GM12872 (cell line): ENCODE results near the gene LY6G6C.

Experiments used
- TF ChIP-seq, protein P1 (sequence below): IDR thresholded peaks from 3 replicates; pipeline ENCODE4 v1.5.1; 2011; ENCODE audit warnings: low read depth, mild to moderate bottlenecking, low read length, moderate library complexity; ENCODE audit not compliant: insufficient read depth

The LY6G6C gene

DNA sequence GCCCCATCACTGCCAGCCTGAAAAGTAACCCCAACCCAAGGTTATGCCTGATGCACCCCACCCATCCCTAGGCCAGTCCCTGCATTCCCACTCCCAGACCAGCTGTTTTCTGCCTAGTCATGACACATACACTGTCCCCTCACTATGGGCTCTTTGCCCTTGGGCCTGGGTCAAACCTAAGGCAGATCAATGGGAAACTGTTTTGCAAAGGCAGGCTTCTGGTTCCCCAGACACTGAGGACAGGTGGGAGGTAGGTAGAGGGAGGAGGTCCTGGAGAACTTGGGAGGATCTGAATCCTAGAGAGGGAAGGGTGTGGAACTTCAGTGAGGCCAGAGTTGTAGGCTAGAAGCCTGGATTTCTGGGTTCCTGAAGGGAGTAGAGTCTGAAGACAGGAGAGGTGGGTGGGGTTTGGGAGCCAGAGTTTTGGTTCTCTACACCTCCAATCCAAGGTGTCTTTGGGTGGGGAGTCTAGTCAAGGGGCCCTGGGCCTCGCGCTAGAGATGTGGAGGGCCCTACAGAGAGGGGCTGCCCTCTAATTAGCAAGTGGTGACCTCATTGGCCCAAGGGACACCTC is 12.8 kb upstream of the LY6G6C start:
- TF ChIP-seq, protein P1, sequence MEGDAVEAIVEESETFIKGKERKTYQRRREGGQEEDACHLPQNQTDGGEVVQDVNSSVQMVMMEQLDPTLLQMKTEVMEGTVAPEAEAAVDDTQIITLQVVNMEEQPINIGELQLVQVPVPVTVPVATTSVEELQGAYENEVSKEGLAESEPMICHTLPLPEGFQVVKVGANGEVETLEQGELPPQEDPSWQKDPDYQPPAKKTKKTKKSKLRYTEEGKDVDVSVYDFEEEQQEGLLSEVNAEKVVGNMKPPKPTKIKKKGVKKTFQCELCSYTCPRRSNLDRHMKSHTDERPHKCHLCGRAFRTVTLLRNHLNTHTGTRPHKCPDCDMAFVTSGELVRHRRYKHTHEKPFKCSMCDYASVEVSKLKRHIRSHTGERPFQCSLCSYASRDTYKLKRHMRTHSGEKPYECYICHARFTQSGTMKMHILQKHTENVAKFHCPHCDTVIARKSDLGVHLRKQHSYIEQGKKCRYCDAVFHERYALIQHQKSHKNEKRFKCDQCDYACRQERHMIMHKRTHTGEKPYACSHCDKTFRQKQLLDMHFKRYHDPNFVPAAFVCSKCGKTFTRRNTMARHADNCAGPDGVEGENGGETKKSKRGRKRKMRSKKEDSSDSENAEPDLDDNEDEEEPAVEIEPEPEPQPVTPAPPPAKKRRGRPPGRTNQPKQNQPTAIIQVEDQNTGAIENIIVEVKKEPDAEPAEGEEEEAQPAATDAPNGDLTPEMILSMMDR: no peak

DNA sequence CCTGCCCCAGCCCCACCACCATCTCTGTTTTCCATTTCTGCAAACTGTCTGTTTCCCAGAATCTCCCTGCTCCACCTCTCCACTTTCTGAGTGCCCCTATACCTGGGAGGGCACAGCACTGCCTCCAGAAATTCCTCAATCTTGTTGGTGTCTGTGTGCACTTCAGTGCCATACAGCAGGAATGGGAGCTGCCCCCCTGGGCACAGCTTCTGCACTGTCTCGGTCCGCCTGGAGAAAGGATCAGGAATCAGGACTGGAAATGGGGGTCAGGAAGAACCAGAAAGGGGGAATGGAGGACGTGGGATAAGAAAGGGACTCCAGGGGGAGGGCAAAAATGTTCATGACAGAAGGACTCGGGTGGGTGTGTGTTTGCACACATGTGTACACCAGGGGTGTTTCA is 12.2 kb upstream of the LY6G6C start:
- TF ChIP-seq, protein P1: no peak

DNA sequence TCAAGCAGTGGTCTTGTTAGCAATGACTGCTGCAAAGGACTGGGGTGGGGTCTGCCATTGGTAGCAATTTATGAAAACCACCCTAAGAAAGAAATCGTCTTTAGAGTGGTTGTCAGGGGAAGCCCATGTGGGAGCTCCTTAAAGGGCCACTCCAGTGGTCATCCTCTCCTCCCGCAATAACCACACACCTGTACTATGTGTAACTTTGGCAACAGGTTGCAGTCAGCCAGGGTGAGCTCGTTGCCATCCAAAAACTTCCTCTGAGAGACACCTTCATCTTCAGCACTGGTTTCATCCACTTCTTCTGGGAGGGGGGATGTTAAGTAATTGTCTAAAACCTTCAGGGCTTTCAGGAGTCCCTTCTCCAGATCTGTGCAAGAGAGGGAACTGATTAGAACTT is 10.5 kb upstream of the LY6G6C start:
- TF ChIP-seq, protein P1: no peak

DNA sequence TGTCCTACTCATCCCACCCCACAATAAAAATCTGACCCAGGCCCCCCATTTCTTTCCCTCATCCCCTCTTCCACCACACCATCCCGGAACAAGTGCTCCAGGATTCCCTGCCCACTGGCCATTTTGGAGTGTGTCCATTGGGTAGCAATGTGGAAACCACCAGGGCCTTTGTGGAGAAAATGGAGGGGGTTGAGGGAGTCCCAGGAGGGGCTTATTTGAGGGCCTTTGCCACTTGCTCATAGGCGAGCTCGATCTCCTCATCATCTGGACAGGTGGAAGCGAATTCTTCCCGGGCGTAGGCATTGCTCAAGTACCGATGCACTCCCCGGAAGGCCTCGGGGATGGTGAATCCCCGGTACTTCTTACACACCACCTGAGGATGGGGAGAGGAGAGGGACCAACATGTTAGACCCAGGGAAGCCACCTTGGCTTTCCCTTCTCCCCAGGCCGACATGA is 9.1 kb upstream of the LY6G6C start:
- TF ChIP-seq, protein P1: no peak

DNA sequence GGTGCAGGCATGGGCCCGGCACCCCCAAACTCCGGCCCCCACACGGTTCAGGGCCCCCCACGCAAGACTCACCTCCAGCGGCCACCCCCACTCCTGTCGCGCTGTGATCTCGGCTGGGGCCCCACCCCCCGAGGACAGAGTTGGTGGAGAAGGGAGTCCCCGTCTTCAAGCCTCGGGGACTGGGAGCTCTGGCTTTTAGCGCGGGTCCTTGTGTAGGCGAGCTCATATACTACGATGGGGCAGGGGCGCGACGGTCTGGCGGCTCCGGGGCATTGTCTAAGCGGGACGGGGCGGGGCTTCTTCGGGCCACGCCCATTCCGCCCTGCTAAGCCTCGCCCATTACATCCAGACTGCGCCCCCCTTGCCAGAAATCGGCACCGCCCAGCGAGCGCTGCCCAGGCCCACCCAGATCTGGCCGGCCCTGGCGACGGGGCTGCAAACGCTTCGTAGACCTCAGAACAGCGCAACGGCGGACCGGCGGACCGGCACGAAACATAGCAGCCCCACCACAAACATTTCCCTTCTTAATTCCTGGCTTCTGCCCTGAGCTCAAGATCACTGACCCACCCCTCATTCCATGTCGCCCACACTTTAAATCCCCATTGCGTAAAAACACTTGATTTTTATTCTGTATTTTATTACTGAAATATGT is 8.6 kb upstream of the LY6G6C start:
- TF ChIP-seq, protein P1: no peak

DNA sequence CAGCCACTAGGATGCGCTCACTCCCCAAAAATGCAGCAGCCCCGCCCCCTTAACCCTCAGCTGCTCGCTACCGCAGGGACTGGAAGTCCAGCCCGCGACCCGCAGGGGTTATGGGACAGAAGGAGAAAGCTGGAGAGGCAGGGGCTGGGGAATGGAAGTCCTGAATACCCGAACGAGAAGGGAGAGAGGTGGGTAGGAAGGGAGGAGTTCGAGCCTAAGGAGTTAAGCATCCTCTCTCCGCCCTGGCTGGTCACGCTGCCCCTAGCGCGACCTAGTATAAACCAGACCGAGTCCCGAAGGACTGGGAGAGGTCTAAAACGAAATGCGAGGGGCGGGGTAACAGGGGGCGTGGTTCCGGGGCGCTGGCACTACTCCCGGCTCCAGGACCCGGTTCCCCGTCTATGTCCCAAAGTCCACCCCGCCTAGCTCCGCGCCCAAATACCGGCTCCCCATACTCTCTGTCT is 8.0 kb upstream of the LY6G6C start:
- TF ChIP-seq, protein P1: no peak

DNA sequence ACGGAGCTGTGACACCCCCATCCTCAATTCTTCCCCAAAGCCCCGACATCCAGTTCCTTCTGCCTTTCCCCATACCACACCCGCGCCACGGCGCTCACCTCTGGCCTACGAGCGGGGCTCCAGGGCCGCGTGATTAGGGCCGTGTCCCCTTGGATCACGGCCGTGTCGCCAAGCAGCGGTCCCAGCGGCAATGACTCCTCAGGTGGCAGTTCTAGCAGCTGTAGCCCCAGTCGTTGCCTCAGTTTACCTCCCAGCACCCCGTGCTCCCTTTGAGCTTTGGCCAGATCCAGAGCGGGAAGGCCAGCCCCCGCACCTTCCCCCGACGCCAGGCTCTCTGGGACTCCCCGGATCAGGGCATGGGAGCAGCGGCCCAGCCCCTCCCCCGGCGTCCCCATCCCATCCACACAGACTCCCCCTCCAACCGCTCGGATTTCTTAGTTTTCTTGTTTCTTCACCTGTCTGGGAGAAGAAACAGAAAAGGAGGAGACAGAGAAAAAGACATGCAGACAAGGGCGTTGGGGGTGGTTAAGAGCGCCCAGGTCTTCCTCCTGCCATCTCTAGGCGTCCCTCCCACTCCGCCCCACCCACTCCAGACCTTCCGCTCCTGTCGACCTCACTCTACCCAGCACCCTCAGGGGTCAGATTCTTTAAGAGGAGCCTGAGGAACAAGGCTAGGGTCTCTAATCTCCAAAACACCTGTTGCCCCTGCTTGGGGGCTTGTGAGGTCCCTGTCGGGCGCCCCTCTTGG is 7.4 kb upstream of the LY6G6C start, which contains the start of gene DDAH2:
DDAH2 (minus strand) TSS at position 533 of the 748 bp plus-strand sequence; CDS start at position 395, 138 bp downstream.
- TF ChIP-seq, protein P1: peak; percentile 85
